ENCODE data around the gene HEG1.

GRCh38 chr3:125033135-125033534, 22.7 kb downstream of the HEG1 start:
- TF ChIP-seq ESRRG (CRISPR knock-in tag; IDR thresholded peaks at IDR 0.05): no peak
- no peak for TF ChIP-seq CSRNP3 (CRISPR knock-in tag; IDR thresholded peaks at IDR 0.05)
- no peak for TF ChIP-seq SNAI2 (CRISPR knock-in tag; IDR thresholded peaks at IDR 0.05)
- TF ChIP-seq OSR1 (CRISPR knock-in tag; IDR thresholded peaks at IDR 0.05): no peak
- TF ChIP-seq ARNTL (CRISPR knock-in tag; IDR thresholded peaks at IDR 0.05; ENCODE audit: borderline replicate concordance, low read depth): no peak
- no peak for TF ChIP-seq ZFP30 (CRISPR knock-in tag; IDR thresholded peaks at IDR 0.05)
- TF ChIP-seq CSDC2 (CRISPR knock-in tag; IDR thresholded peaks at IDR 0.05): no peak
- no peak for TF ChIP-seq TSHZ2 (CRISPR knock-in tag; IDR thresholded peaks at IDR 0.05)
- no peak for TF ChIP-seq POU6F1 (CRISPR knock-in tag; IDR thresholded peaks at IDR 0.05; ENCODE audit: borderline replicate concordance, low read depth)
- no peak for TF ChIP-seq PATZ1 (CRISPR knock-in tag; IDR thresholded peaks at IDR 0.05; ENCODE audit: borderline replicate concordance)
- no peak for TF ChIP-seq ZNF70 (CRISPR knock-in tag; IDR thresholded peaks at IDR 0.05)
- no peak for TF ChIP-seq RARB (CRISPR knock-in tag; IDR thresholded peaks at IDR 0.05)
- TF ChIP-seq GLIS3 (CRISPR knock-in tag; IDR thresholded peaks at IDR 0.05): no peak
- TF ChIP-seq ZC3H10 (CRISPR knock-in tag; IDR thresholded peaks at IDR 0.05): no peak

Measured in SK-N-SH treated with all-trans-retinoic acid at 6 μM for 48 hours (cell line).